ENCODE results near the gene KLHL24.

- TF ChIP-seq, protein P1, sequence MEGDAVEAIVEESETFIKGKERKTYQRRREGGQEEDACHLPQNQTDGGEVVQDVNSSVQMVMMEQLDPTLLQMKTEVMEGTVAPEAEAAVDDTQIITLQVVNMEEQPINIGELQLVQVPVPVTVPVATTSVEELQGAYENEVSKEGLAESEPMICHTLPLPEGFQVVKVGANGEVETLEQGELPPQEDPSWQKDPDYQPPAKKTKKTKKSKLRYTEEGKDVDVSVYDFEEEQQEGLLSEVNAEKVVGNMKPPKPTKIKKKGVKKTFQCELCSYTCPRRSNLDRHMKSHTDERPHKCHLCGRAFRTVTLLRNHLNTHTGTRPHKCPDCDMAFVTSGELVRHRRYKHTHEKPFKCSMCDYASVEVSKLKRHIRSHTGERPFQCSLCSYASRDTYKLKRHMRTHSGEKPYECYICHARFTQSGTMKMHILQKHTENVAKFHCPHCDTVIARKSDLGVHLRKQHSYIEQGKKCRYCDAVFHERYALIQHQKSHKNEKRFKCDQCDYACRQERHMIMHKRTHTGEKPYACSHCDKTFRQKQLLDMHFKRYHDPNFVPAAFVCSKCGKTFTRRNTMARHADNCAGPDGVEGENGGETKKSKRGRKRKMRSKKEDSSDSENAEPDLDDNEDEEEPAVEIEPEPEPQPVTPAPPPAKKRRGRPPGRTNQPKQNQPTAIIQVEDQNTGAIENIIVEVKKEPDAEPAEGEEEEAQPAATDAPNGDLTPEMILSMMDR (IDR thresholded peaks at IDR 0.05): no peak
- TF ChIP-seq POLR2A (IDR thresholded peaks at IDR 0.05) (no peak), POLR2AphosphoS5 (IDR thresholded peaks at IDR 0.05; ENCODE audit: insufficient read depth in 1 of 2, low read depth in 1 of 2) (no peak)
These were observed 64.0 kb downstream of the KLHL24 start for GRCh38 chr3:183699238-183699947.
